Ovary (tissue), 3 donors: ENCODE measurements around the gene RSRC2.

Experiments used
- CTCF ChIP-seq, 3 donors: fragments of 450-650 bp in 2 of 3; fragments of 200-600 bp in 1 of 3; IDR thresholded peaks; one replicate each; pipeline versions ENCODE4 v1.5.1 to v1.8.0; 2016 to 2022; ENCODE audit warnings: antibody characterized with exemption in 3 of 3, mild to moderate bottlenecking in 1 of 3
- POLR2A ChIP-seq: fragments of 450-650 bp; IDR thresholded peaks from one replicate; pipeline ENCODE4 v1.6.1; 2017; ENCODE audit warnings: antibody characterized with exemption, mild to moderate bottlenecking, moderate library complexity
- donor health status: DM: no; HTN: no; CAD: no.

- TF ChIP-seq CTCF (IDR thresholded peaks at IDR 0.05), result no peak
- no peak for TF ChIP-seq POLR2A
Observed at GRCh38 chr12:122474324-122474716, 52.4 kb downstream of the RSRC2 start.
